B cell (primary cell): ENCODE measurements around the gene RIPOR2. TPM values are rescaled to one million over a fixed set of nuclear protein-coding genes. Genes with fewer than 3 reads are reported as not detected.

Experiments used
- ATAC-seq: fragments of 200-7000 bp; cut with Tn5 transposase; one replicate; pipeline ENCODE4 v1.10.0; 2021; ENCODE audit warnings: low read depth, mild to moderate bottlenecking, moderate number of reproducible peaks, moderate library complexity
- CTCF ChIA-PET: fragments of 350-600 bp; sonication (Branson Sonifier 250); formaldehyde crosslinking; loops from one replicate; lab custom pipeline; 2021; ENCODE audit warnings: antibody characterized with exemption, inconsistent platforms; lab: Charles Lee
- POLR2A ChIA-PET: fragments of 350-600 bp; sonication (Branson Sonifier 250); formaldehyde crosslinking; loops from one replicate; lab custom pipeline; 2021; ENCODE audit warnings: antibody characterized with exemption; lab: Charles Lee
- DNase-seq: peaks from one replicate; pipeline ENCODE4 v3.0.0; 2013
- H2AFZ ChIP-seq: 2 replicates; pipeline ENCODE4 v1.6.1; 2012; ENCODE audit warnings: mild to moderate bottlenecking, low read depth, low read length; ENCODE audit not compliant: insufficient read depth, poor library complexity, severe bottlenecking
- H3K27ac ChIP-seq, 2 donors: 1 replicate in 1 of 2; 2 replicates in 1 of 2; pipeline ENCODE4 v1.5.1; 2012 to 2013; ENCODE audit warnings: low read length in 2 of 2, mild to moderate bottlenecking in 2 of 2, moderate library complexity in 1 of 2
- H3K27me3 ChIP-seq, 4 experiments: fragments of 200-600 bp in 1 of 4; sonication (generic) in 1 of 4; replicated peaks in 1 of 4; 1 replicate in 2 of 4; 2 replicates in 2 of 4; pipeline versions ENCODE4 v1.6.1 to v1.7.0; 2013 to 2016; ENCODE audit warnings: low read length in 3 of 4, mild to moderate bottlenecking in 2 of 4, mixed read lengths in 1 of 4, moderate library complexity in 1 of 4; ENCODE audit not compliant: insufficient read depth in 4 of 4, control insufficient read depth in 3 of 4; ENCODE audit errors: control extremely low read depth in 1 of 4
- H3K36me3 ChIP-seq, 2 experiments: replicated peaks in 1 of 2; 1 replicate in 1 of 2; 2 replicates in 1 of 2; pipeline versions ENCODE4 v1.6.1 to v1.7.1; 2013; ENCODE audit warnings: low read length in 1 of 2; ENCODE audit not compliant: insufficient read depth in 2 of 2, control insufficient read depth in 1 of 2; ENCODE audit errors: control extremely low read depth in 1 of 2, extremely low read depth in 1 of 2
- H3K4me1 ChIP-seq, 2 donors: fragments of 200-600 bp in 1 of 2; sonication (generic) in 1 of 2; 1 replicate in 1 of 2; 2 replicates in 1 of 2; pipeline versions ENCODE4 v1.5.1 to v1.6.1; 2013 to 2017; ENCODE audit warnings: low read length in 2 of 2; ENCODE audit not compliant: control insufficient read depth in 2 of 2, insufficient read depth in 2 of 2
- H3K4me2 ChIP-seq: replicated peaks from 2 replicates; pipeline ENCODE3; 2012; ENCODE audit warnings: mild to moderate bottlenecking, low read depth, low read length; ENCODE audit not compliant: poor library complexity, severe bottlenecking
- H3K4me3 ChIP-seq, 5 experiments: fragments of 200-600 bp in 1 of 5; sonication (generic) in 1 of 5; 1 replicate in 3 of 5; 2 replicates in 2 of 5; pipeline versions ENCODE4 v1.5.1 to v1.7.0; 2011 to 2016; ENCODE audit warnings: low read length in 4 of 5, mild to moderate bottlenecking in 4 of 5, low read depth in 2 of 5, control low read depth in 1 of 5, moderate library complexity in 1 of 5; ENCODE audit not compliant: insufficient read depth in 1 of 5; ENCODE audit errors: control extremely low read depth in 1 of 5, extremely low read depth in 1 of 5
- H3K79me2 ChIP-seq: fragments of 200-600 bp; sonication (generic); one replicate; pipeline ENCODE4 v1.6.0; 2016; ENCODE audit warnings: low read length; ENCODE audit not compliant: control insufficient read depth, insufficient read depth
- H3K9ac ChIP-seq: fragments of 200-600 bp; sonication (generic); 2 replicates; pipeline ENCODE4 v1.6.1; 2017; ENCODE audit warnings: mild to moderate bottlenecking, low read length, moderate library complexity
- H3K9me3 ChIP-seq, 3 donors: one replicate each; pipeline versions ENCODE4 v1.6.1 to v1.7.1; 2013; ENCODE audit warnings: low read length in 2 of 3; ENCODE audit not compliant: control insufficient read depth in 2 of 3, insufficient read depth in 1 of 3; ENCODE audit errors: control extremely low read depth in 1 of 3
- H4K20me1 ChIP-seq: 2 replicates; pipeline ENCODE4 v1.6.0; 2012; ENCODE audit warnings: mild to moderate bottlenecking, low read length; ENCODE audit not compliant: insufficient read depth, control insufficient read depth, poor library complexity, severe bottlenecking
- H3K27ac Mint-ChIP-seq: one replicate; pipeline ENCODE4 v1.8.0; 2021; ENCODE audit warnings: mixed read lengths
- H3K27me3 Mint-ChIP-seq: one replicate; pipeline ENCODE4 v1.8.0; 2021; ENCODE audit warnings: mixed read lengths
- H3K4me1 Mint-ChIP-seq: one replicate; pipeline ENCODE4 v1.8.0; 2021; ENCODE audit warnings: mixed read lengths
- H3K4me3 Mint-ChIP-seq: one replicate; pipeline ENCODE4 v1.8.0; 2021; ENCODE audit warnings: mixed read lengths
- H3K9me3 Mint-ChIP-seq: one replicate; pipeline ENCODE4 v1.8.0; 2022; ENCODE audit warnings: mixed read lengths; ENCODE audit not compliant: insufficient read depth
- EZH2 ChIP-seq: IDR thresholded peaks from 2 replicates; pipeline ENCODE4 v1.6.1; 2012; ENCODE audit warnings: borderline replicate concordance, low read depth, mild to moderate bottlenecking, moderate library complexity, low read length; ENCODE audit not compliant: insufficient read depth, poor library complexity, severe bottlenecking
- WGBS: methylation state at CpG from one replicate; pipeline ENCODE4 v1.1.5; 2013; ENCODE audit warnings: missing lambda C conversion rate; ENCODE audit not compliant: insufficient coverage; 5-methylcytosine and 5-hydroxymethylcytosine counted together
- intact Hi-C: fragments of 100-400 bp; cut with micrococcal nuclease; formaldehyde crosslinking; loops from one replicate; pipeline ENCODE4 v1.10.0; 2022
- polyA plus RNA-seq: library from polyadenylated mRNA; depleted of rRNA; stranded (reverse); fragments of >200 nt; gene quantifications from 2 replicates; pipeline ENCODE4 v1.2.3, GENCODE V29; 2012
- total RNA-seq, 2 donors: library from RNA; stranded (reverse); fragments of 120-200 nt in 1 of 2; gene quantifications; 1 replicate in 1 of 2; 2 replicates in 1 of 2; pipeline versions ENCODE4 v1.2.3 to v1.2.4, GENCODE V29; 2013 to 2022
- TF ChIP-seq, protein P1 (sequence below): fragments of 200-600 bp; IDR thresholded peaks from one replicate; pipeline ENCODE4 v1.8.0; 2022; ENCODE audit warnings: antibody characterized with exemption, mild to moderate bottlenecking

Gene RIPOR2
- total and polyA plus RNA-seq, 2 donors (not counting 1 experiment from before 2014, with no cell fraction given), result 300 to 430 TPM

DNA sequence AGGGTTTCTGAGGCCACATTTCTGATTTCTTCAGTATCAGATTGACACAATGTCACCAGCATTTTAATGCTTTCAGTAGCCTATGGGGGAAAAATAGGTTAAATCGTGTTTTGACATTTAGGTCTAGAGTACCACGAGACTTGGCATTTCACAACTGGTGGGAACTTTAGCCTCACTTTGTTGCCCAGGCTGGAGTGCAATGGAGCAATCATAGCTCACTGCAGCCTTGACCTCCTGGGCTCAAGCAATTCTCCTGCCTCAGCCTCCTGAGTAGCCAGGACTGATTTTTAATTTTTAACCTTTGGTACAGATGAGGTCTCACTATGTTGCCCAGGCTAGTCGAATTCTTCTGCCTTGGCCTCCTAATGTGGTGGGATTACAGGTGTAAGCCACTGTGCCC lies 126.0 kb downstream of the RIPOR2 start:
- peaks cover 8 to 56% of the 10 kb centered on the region in 2 experiments for H3K36me3 ChIP-seq
- H4K20me1 ChIP-seq, result peaks cover 33% of the 10 kb centered on the region
- DNase-seq, result no peak
- H3K4me1 ChIP-seq, result no peaks in the 10 kb centered on the region
- H3K9ac ChIP-seq, result no peak overlapping the region
- TF ChIP-seq, protein P1, sequence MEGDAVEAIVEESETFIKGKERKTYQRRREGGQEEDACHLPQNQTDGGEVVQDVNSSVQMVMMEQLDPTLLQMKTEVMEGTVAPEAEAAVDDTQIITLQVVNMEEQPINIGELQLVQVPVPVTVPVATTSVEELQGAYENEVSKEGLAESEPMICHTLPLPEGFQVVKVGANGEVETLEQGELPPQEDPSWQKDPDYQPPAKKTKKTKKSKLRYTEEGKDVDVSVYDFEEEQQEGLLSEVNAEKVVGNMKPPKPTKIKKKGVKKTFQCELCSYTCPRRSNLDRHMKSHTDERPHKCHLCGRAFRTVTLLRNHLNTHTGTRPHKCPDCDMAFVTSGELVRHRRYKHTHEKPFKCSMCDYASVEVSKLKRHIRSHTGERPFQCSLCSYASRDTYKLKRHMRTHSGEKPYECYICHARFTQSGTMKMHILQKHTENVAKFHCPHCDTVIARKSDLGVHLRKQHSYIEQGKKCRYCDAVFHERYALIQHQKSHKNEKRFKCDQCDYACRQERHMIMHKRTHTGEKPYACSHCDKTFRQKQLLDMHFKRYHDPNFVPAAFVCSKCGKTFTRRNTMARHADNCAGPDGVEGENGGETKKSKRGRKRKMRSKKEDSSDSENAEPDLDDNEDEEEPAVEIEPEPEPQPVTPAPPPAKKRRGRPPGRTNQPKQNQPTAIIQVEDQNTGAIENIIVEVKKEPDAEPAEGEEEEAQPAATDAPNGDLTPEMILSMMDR, result no peak
- TF ChIP-seq EZH2, result no peak
- ChIA-PET CTCF (no interaction called here), POLR2A (no interaction called here)
- H3K4me1 Mint-ChIP-seq, result no peaks in the 10 kb centered on the region
- WGBS, result 96% methylated on average over 2 of the region's 3 CpGs
- H3K4me3 ChIP-seq, result no peak overlapping the region
- no peaks in the 10 kb centered on the region for H3K9me3 ChIP-seq
- no peak overlapping the region for H3K4me2 ChIP-seq
- intact Hi-C loops, result no loop called here
- no peaks in the 10 kb centered on the region for H3K9me3 Mint-ChIP-seq
- no peak for ATAC-seq
- no peaks in the 10 kb centered on the region for H3K27me3 ChIP-seq
- H3K27ac Mint-ChIP-seq, result no peak overlapping the region
- no peak overlapping the region for H2AFZ ChIP-seq
- no peak overlapping the region for H3K4me3 Mint-ChIP-seq
- H3K79me2 ChIP-seq, result no peaks in the 10 kb centered on the region
- no peaks in the 10 kb centered on the region for H3K27me3 Mint-ChIP-seq
- H3K27ac ChIP-seq, result no peak overlapping the region

DNA sequence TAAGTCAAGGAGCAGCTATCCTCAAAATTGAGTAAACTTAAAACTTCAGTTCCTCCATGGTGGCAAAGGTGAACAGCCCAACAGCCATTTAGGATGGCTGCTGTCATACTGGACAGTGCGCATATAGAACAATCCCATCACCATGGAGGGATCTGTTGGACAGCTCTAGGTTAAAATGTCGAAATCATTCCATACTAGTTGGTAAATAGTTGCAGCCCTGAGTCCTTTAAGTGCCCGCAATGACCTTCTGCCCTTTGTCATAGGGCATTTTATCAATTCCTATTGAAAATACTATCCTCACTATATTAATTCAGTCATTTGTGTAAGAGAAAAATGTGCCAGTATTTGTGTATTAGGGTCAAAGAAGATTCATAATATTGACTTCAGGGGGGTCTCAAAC lies 128.2 kb downstream of the RIPOR2 start:
- H3K9me3 ChIP-seq, result no peaks in the 10 kb centered on the region
- H3K36me3 ChIP-seq, result peaks cover 14 to 74% of the 10 kb centered on the region in 2 experiments
- no peaks in the 10 kb centered on the region for H3K79me2 ChIP-seq
- intact Hi-C loops, result no loop called here
- no peaks in the 10 kb centered on the region for H3K9me3 Mint-ChIP-seq
- H3K27ac ChIP-seq, result no peak overlapping the region
- TF ChIP-seq EZH2, result no peak
- TF ChIP-seq, protein P1, result no peak
- no peaks in the 10 kb centered on the region for H3K4me1 ChIP-seq
- H3K4me2 ChIP-seq, result no peak overlapping the region
- H3K4me3 Mint-ChIP-seq, result no peak overlapping the region
- H3K27me3 ChIP-seq, result no peaks in the 10 kb centered on the region
- no peak overlapping the region for H2AFZ ChIP-seq
- H3K4me1 Mint-ChIP-seq, result no peaks in the 10 kb centered on the region
- H3K9ac ChIP-seq, result no peak overlapping the region
- POLR2A ChIA-PET, result no interaction called here
- H3K27me3 Mint-ChIP-seq, result no peaks in the 10 kb centered on the region
- peaks cover 38% of the 10 kb centered on the region for H4K20me1 ChIP-seq
- no peak overlapping the region for H3K27ac Mint-ChIP-seq
- DNase-seq (no peak), ATAC-seq (no peak)
- WGBS, result 100% methylated on average over 1 of the region's 3 CpGs
- CTCF ChIA-PET, result interaction anchor here (1.0 to 2.1 kb wide), 2 partner anchors 16 to 210 kb away, joined by 3 to 7 read pairs; no protein-coding TSS in a partner anchor
- H3K4me3 ChIP-seq, result no peak overlapping the region
